MM.1S (cell line): ENCODE measurements around the gene ASCC3.

Experiments
- CTCF ChIP-seq: fragments of 300-600 bp; sonication (generic); IDR thresholded peaks from 2 replicates; pipeline ENCODE4 v1.5.1; 2016; ENCODE audit warnings: antibody characterized with exemption, low read length, mixed read lengths
- EZH2phosphoT487 ChIP-seq: fragments of 300-600 bp; sonication (generic); IDR thresholded peaks from 2 replicates; pipeline ENCODE4 v1.6.1; 2018; ENCODE audit warnings: antibody characterized with exemption, low read length

- no peak for TF ChIP-seq CTCF
- TF ChIP-seq EZH2phosphoT487: no peak
Observed at GRCh38 chr6:100461278-100461916, 419.7 kb downstream of the ASCC3 start.
